GM18861 (cell line): Measurements from ENCODE around the gene ZNF396.

ENCODE experiments used
- ATAC-seq: cut with Tn5 transposase; IDR thresholded peaks from one replicate; pipeline ENCODE4 v1.9.1; 2021; ENCODE audit not compliant: unreplicated experiment

The ZNF396 gene

GRCh38 chr18:35376742-35377695 is at the start of gene ZNF396:
Gene ZNF396 (minus strand): TSS chr18:35377337. CDS start chr18:35374292, 3,045 bp downstream.
- ATAC-seq: peak; percentile 71

- ATAC-seq: no peak
Measured at GRCh38 chr18:35426786-35427185, 49.6 kb upstream of the ZNF396 start.

- no peak for ATAC-seq
Measured at GRCh38 chr18:35424356-35424755, 47.2 kb upstream of the ZNF396 start.

- no peak for ATAC-seq
Measured at GRCh38 chr18:35422237-35422636, 45.1 kb upstream of the ZNF396 start.

- ATAC-seq: no peak
Measured at GRCh38 chr18:35418610-35419009, 41.5 kb upstream of the ZNF396 start.

GRCh38 chr18:35417223-35417622 is 40.1 kb upstream of the ZNF396 start:
- no peak for ATAC-seq

- no peak for ATAC-seq
Measured at GRCh38 chr18:35415511-35416073, 38.5 kb upstream of the ZNF396 start.

GRCh38 chr18:35413163-35413511 is 36.0 kb upstream of the ZNF396 start:
- no peak for ATAC-seq

- ATAC-seq: no peak
Measured at GRCh38 chr18:35411625-35412351, 34.7 kb upstream of the ZNF396 start.

GRCh38 chr18:35410561-35410960 is 33.4 kb upstream of the ZNF396 start:
- peak; percentile 58 for ATAC-seq

- no peak for ATAC-seq
Measured at GRCh38 chr18:35409911-35410310, 32.8 kb upstream of the ZNF396 start.

- ATAC-seq: no peak
Measured at GRCh38 chr18:35408843-35409261, 31.7 kb upstream of the ZNF396 start.

- ATAC-seq: peak; percentile 43
Measured at GRCh38 chr18:35407871-35408481, 30.8 kb upstream of the ZNF396 start.

- ATAC-seq: no peak
Measured at GRCh38 chr18:35406666-35407065, 29.5 kb upstream of the ZNF396 start.

GRCh38 chr18:35397976-35398375 is 20.8 kb upstream of the ZNF396 start:
- no peak for ATAC-seq

GRCh38 chr18:35393716-35394115 is 16.6 kb upstream of the ZNF396 start:
- no peak for ATAC-seq

- ATAC-seq: no peak
Measured at GRCh38 chr18:35392375-35392774, 15.2 kb upstream of the ZNF396 start.

GRCh38 chr18:35390951-35391700 is 14.0 kb upstream of the ZNF396 start:
- no peak for ATAC-seq

GRCh38 chr18:35389095-35389618 is 12.0 kb upstream of the ZNF396 start:
- no peak for ATAC-seq

- peak; percentile 20 for ATAC-seq
Measured at GRCh38 chr18:35387152-35387571, 10.0 kb upstream of the ZNF396 start.
